Breast epithelium (tissue), 4 donors: ENCODE measurements around the gene AAMDC. TPM values are rescaled to one million over a fixed set of nuclear protein-coding genes. Genes with fewer than 3 reads are reported as not detected.
"Not testable (repeated sequence)": the region's sequence is repeated elsewhere in the genome, so short reads cannot be mapped to it uniquely, and the experiment has no call there.

Experiments
- DNase-seq, 2 donors: peaks; one replicate each; pipeline ENCODE4 v3.0.0-alpha.2; 2019; ENCODE audit warnings: low spot score in 2 of 2
- H3K27ac ChIP-seq, 2 donors: fragments of 200-600 bp; sonication (generic) in 1 of 2; one replicate each; pipeline ENCODE4 v1.5.1; 2016 to 2019; ENCODE audit warnings: mild to moderate bottlenecking in 1 of 2
- H3K27me3 ChIP-seq, 2 donors: fragments of 200-600 bp; sonication (generic) in 1 of 2; one replicate each; pipeline versions ENCODE4 v1.5.1 to v1.6.0; 2017 to 2019; ENCODE audit warnings: control low read depth in 1 of 2, mild to moderate bottlenecking in 1 of 2
- H3K36me3 ChIP-seq: fragments of 200-600 bp; one replicate; pipeline ENCODE4 v1.5.1; 2019
- H3K4me1 ChIP-seq, 2 donors: fragments of 200-600 bp; sonication (generic); one replicate each; pipeline ENCODE4 v1.5.1; 2016 to 2019; ENCODE audit warnings: control low read depth in 1 of 2
- H3K4me3 ChIP-seq, 3 donors: fragments of 200-600 bp; sonication (generic); 1 replicate in 2 of 3; 2 replicates in 1 of 3; pipeline ENCODE4 v1.5.1; 2016 to 2019; ENCODE audit warnings: mild to moderate bottlenecking in 3 of 3, moderate library complexity in 2 of 3
- H3K9me3 ChIP-seq, 2 donors: fragments of 200-600 bp; sonication (generic) in 1 of 2; one replicate each; pipeline ENCODE4 v1.5.1; 2016 to 2019; ENCODE audit warnings: control low read depth in 1 of 2
- CTCF ChIP-seq, 3 donors: fragments of 450-650 bp; IDR thresholded peaks; one replicate each; pipeline ENCODE4 v1.5.1; 2016 to 2017; ENCODE audit warnings: antibody characterized with exemption in 3 of 3, mild to moderate bottlenecking in 3 of 3, moderate library complexity in 3 of 3
- POLR2A ChIP-seq: fragments of 450-650 bp; IDR thresholded peaks from one replicate; pipeline ENCODE4 v1.6.1; 2016; ENCODE audit warnings: antibody characterized with exemption, mild to moderate bottlenecking, moderate library complexity
- POLR2AphosphoS5 ChIP-seq, 3 donors: sonication (generic); formaldehyde crosslinking; IDR thresholded peaks; one replicate each; pipeline ENCODE4 v1.6.1; 2017; ENCODE audit warnings: antibody characterized with exemption in 3 of 3
- intact Hi-C: fragments of 100-400 bp; cut with DNase I; formaldehyde crosslinking; loops from one replicate; pipeline ENCODE4 v1.15.1; 2023; ENCODE audit warnings: low total_unique reads
- total RNA-seq, 3 donors: library from RNA; depleted of rRNA; stranded (reverse); fragments of >200 nt; gene quantifications; one replicate each; pipeline ENCODE4 v1.1.0, GENCODE V29; 2016

AAMDC gene
- total RNA-seq, 3 donors from 2014 or later: 26.2 to 64.8 (median 30.5) TPM

GRCh38 chr11:77833302-77833701 lies 12.4 kb downstream of the AAMDC start:
- no peaks in the 10 kb centered on the region for H3K27me3 ChIP-seq
- H3K27ac ChIP-seq: no peak overlapping the region
- H3K9me3 ChIP-seq: no peaks in the 10 kb centered on the region
- intact Hi-C loops: no loop called here
- no peak overlapping the region for H3K4me3 ChIP-seq
- no peaks in the 10 kb centered on the region for H3K36me3 ChIP-seq
- DNase-seq: no peak
- no peaks in the 10 kb centered on the region for H3K4me1 ChIP-seq
- TF ChIP-seq POLR2A (no peak), POLR2AphosphoS5 (IDR thresholded peaks at IDR 0.05) (no peak), CTCF (IDR thresholded peaks at IDR 0.05) (no peak)

- Histone ChIP-seq H3K27me3 (no peaks in the 10 kb centered on the region), H3K4me1 (no peaks in the 10 kb centered on the region), H3K4me3 (no peak overlapping the region), H3K9me3 (peaks cover 7 to 9% of the 10 kb centered on the region in 2 donors), H3K27ac (no peak overlapping the region), H3K36me3 (no peaks in the 10 kb centered on the region)
- intact Hi-C loops: no loop called here
- no peak for DNase-seq
- TF ChIP-seq POLR2A (no peak), CTCF (IDR thresholded peaks at IDR 0.05) (no peak), POLR2AphosphoS5 (IDR thresholded peaks at IDR 0.05) (no peak)
Observed at GRCh38 chr11:77842441-77843121, 21.6 kb downstream of the AAMDC start.

GRCh38 chr11:77843700-77844099 lies 22.8 kb downstream of the AAMDC start:
- H3K36me3 ChIP-seq, H3K9me3 ChIP-seq, H3K4me3 ChIP-seq, DNase-seq, H3K27ac ChIP-seq, H3K27me3 ChIP-seq, intact Hi-C loops, H3K4me1 ChIP-seq: not testable (repeated sequence)

GRCh38 chr11:77851503-77851902 lies 30.6 kb downstream of the AAMDC start:
- H3K4me3 ChIP-seq: no peak overlapping the region
- peaks cover 12 to 13% of the 10 kb centered on the region in 2 donors for H3K9me3 ChIP-seq
- no peak overlapping the region for H3K27ac ChIP-seq
- intact Hi-C loops: no loop called here
- no peak for DNase-seq
- no peaks in the 10 kb centered on the region for H3K36me3 ChIP-seq
- no peak for TF ChIP-seq CTCF (IDR thresholded peaks at IDR 0.05)
- TF ChIP-seq POLR2A: no peak
- TF ChIP-seq POLR2AphosphoS5 (IDR thresholded peaks at IDR 0.05): no peak
- H3K4me1 ChIP-seq: no peaks in the 10 kb centered on the region
- H3K27me3 ChIP-seq: no peaks in the 10 kb centered on the region

- H3K9me3 ChIP-seq: peaks cover 12 to 13% of the 10 kb centered on the region in 2 donors
- H3K4me1 ChIP-seq: no peaks in the 10 kb centered on the region
- no peak overlapping the region for H3K4me3 ChIP-seq
- no peaks in the 10 kb centered on the region for H3K27me3 ChIP-seq
- H3K27ac ChIP-seq: no peak overlapping the region
- intact Hi-C loops: no loop called here
- TF ChIP-seq CTCF (IDR thresholded peaks at IDR 0.05): no peak
- no peaks in the 10 kb centered on the region for H3K36me3 ChIP-seq
- no peak for DNase-seq
Observed at GRCh38 chr11:77854838-77855237, 33.9 kb downstream of the AAMDC start.

GRCh38 chr11:77857906-77858457 lies 37.0 kb downstream of the AAMDC start:
- H3K27ac ChIP-seq, H3K4me1 ChIP-seq, H3K36me3 ChIP-seq, intact Hi-C loops, DNase-seq, H3K4me3 ChIP-seq, H3K27me3 ChIP-seq: not testable (repeated sequence)
- H3K9me3 ChIP-seq: peaks cover 12 to 13% of the 10 kb centered on the region in 2 donors

- H3K9me3 ChIP-seq, H3K27me3 ChIP-seq, H3K36me3 ChIP-seq, H3K27ac ChIP-seq, H3K4me3 ChIP-seq, DNase-seq, intact Hi-C loops, H3K4me1 ChIP-seq: not testable (repeated sequence)
Observed at GRCh38 chr11:77861444-77861843, 40.5 kb downstream of the AAMDC start.
